Measurements from ENCODE around the gene SOWAHB.

DNA sequence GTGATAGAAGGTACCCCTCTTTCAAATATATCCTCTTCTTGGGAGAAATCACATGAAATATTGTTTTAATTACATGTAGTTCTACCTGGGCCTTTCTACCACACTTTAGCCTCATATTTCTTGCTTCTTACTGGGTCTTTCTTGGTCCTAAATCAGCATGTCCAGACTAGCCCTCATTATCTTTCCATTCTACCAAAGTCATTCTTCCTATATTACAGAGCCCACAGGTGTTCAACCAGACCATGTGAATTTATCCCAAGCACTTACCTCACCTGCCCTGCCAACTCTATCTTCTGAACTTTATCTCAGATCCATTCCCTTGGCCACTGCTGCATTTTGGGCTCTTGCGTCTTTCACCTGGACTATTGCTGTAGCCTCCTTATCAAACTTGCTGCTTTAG is 11.8 kb upstream of the SOWAHB start:
- TF ChIP-seq, protein P1, sequence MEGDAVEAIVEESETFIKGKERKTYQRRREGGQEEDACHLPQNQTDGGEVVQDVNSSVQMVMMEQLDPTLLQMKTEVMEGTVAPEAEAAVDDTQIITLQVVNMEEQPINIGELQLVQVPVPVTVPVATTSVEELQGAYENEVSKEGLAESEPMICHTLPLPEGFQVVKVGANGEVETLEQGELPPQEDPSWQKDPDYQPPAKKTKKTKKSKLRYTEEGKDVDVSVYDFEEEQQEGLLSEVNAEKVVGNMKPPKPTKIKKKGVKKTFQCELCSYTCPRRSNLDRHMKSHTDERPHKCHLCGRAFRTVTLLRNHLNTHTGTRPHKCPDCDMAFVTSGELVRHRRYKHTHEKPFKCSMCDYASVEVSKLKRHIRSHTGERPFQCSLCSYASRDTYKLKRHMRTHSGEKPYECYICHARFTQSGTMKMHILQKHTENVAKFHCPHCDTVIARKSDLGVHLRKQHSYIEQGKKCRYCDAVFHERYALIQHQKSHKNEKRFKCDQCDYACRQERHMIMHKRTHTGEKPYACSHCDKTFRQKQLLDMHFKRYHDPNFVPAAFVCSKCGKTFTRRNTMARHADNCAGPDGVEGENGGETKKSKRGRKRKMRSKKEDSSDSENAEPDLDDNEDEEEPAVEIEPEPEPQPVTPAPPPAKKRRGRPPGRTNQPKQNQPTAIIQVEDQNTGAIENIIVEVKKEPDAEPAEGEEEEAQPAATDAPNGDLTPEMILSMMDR (conservative IDR thresholded peaks at IDR 0.05 in 1 of 2, IDR thresholded peaks at IDR 0.05 in 1 of 2; ENCODE audit: extremely low read depth in 1 of 2, insufficient read depth in 1 of 2, low read depth in 1 of 2, low read length in 2 of 2), result no peak
- no peak for TF ChIP-seq EZH2 (IDR thresholded peaks at IDR 0.05; ENCODE audit: borderline replicate concordance, low read length)

Measured in mammary epithelial cell (primary cell).